A673 (cell line): ENCODE data around the gene NRG3.

Experiments
- CTCF ChIP-seq: fragments of 300-800, 200-600 bp; sonication (generic); conservative IDR thresholded peaks from 2 replicates; pipeline ENCODE4 v1.5.1; 2017; ENCODE audit warnings: low read depth, mild to moderate bottlenecking, antibody characterized with exemption, low read length, moderate library complexity, mixed read lengths
- EZH2 ChIP-seq: fragments of 200-600 bp; sonication (generic); IDR thresholded peaks from 2 replicates; pipeline ENCODE4 v1.6.1; 2017; ENCODE audit warnings: borderline replicate concordance, low read depth, mild to moderate bottlenecking, mixed read lengths, antibody characterized with exemption, low read length; ENCODE audit not compliant: poor library complexity, severe bottlenecking

GRCh38 chr10:82759050-82759449 lies 884.1 kb downstream of the NRG3 start:
- no peak for TF ChIP-seq CTCF
- TF ChIP-seq EZH2 = no peak
